Activated naive CD4-positive, alpha-beta T cell treated with anti-CD3 and anti-CD28 coated beads for 36 hours (primary cell): ENCODE measurements around the gene FAM222B. TPM values are rescaled to one million over a fixed set of nuclear protein-coding genes. Genes with fewer than 3 reads are reported as not detected.

Experiments
- CTCF ChIA-PET: fragments of 350-600 bp; sonication (Branson Sonifier 250); formaldehyde crosslinking; loops from one replicate; lab custom pipeline; 2021; ENCODE audit warnings: antibody characterized with exemption; lab: Charles Lee
- DNase-seq: peaks from one replicate; pipeline ENCODE4 v3.0.0-alpha.2; 2020
- H3K27ac Mint-ChIP-seq: one replicate; pipeline ENCODE4 v1.8.0; 2021; ENCODE audit warnings: mild to moderate bottlenecking, mixed read lengths
- H3K27me3 Mint-ChIP-seq: one replicate; pipeline ENCODE4 v1.8.0; 2021; ENCODE audit warnings: low read depth, mixed read lengths
- H3K36me3 Mint-ChIP-seq: one replicate; pipeline ENCODE4 v1.8.0; 2021; ENCODE audit warnings: low read depth, mixed read lengths
- H3K4me1 Mint-ChIP-seq: one replicate; pipeline ENCODE4 v1.8.0; 2021; ENCODE audit warnings: low read depth, mixed read lengths
- H3K4me3 Mint-ChIP-seq: one replicate; pipeline ENCODE4 v1.8.0; 2021; ENCODE audit warnings: mild to moderate bottlenecking, moderate library complexity, mixed read lengths
- H3K9me3 Mint-ChIP-seq: one replicate; pipeline ENCODE4 v1.8.0; 2021; ENCODE audit warnings: mixed read lengths
- intact Hi-C: fragments of 100-400 bp; cut with micrococcal nuclease; formaldehyde crosslinking; loops from one replicate; pipeline ENCODE4 v1.15.1; 2023
- total RNA-seq, 2 experiments: library from RNA; stranded (reverse); gene quantifications; one replicate each; pipeline ENCODE4 v1.2.3, GENCODE V29; 2021

FAM222B gene
- total RNA-seq, 2 experiments from 2014 or later = 11.2 TPM

GRCh38 chr17:28867276-28867675 lies 24.7 kb upstream of the FAM222B start:
- Mint-ChIP-seq H3K4me1 (peaks cover 13% of the 10 kb centered on the region), H3K27me3 (no peaks in the 10 kb centered on the region), H3K27ac (no peak overlapping the region), H3K36me3 (no peaks in the 10 kb centered on the region), H3K9me3 (no peaks in the 10 kb centered on the region), H3K4me3 (no peak overlapping the region)
- intact Hi-C loops = no loop called here
- CTCF ChIA-PET = interaction anchor here (0.6 to 0.7 kb wide), 3 partner anchors 58 to 177 kb away, joined by 4 to 5 read pairs (median 5); no protein-coding TSS in a partner anchor
- no peak for DNase-seq

GRCh38 chr17:28865946-28866752 lies 23.6 kb upstream of the FAM222B start:
- H3K27ac Mint-ChIP-seq = no peak overlapping the region
- CTCF ChIA-PET = interaction anchor here (0.5 to 1.9 kb wide), 4 partner anchors 18 to 37 kb away, joined by 3 to 6 read pairs (median 4); partner anchors contain the start of gene DHRS13

GRCh38 chr17:28864991-28865849 lies 22.6 kb upstream of the FAM222B start:
- intact Hi-C loops = no loop called here
- no peaks in the 10 kb centered on the region for H3K9me3 Mint-ChIP-seq
- no peak overlapping the region for H3K4me3 Mint-ChIP-seq
- CTCF ChIA-PET = interaction anchor here (0.5 to 1.9 kb wide), 5 partner anchors 17 to 32 kb away, joined by 3 to 6 read pairs (median 5); no protein-coding TSS in a partner anchor
- no peak overlapping the region for H3K27ac Mint-ChIP-seq
- no peaks in the 10 kb centered on the region for H3K27me3 Mint-ChIP-seq
- peaks cover 2% of the 10 kb centered on the region for H3K36me3 Mint-ChIP-seq
- no peak for DNase-seq
- H3K4me1 Mint-ChIP-seq = no peaks in the 10 kb centered on the region

More at GRCh38 chr17:28865946-28866752, 23.6 kb upstream of the FAM222B start:
- Mint-ChIP-seq H3K4me3 (no peak overlapping the region), H3K9me3 (no peaks in the 10 kb centered on the region), H3K27me3 (no peaks in the 10 kb centered on the region), H3K36me3 (peaks cover 2% of the 10 kb centered on the region), H3K4me1 (peaks cover 3% of the 10 kb centered on the region)
- DNase-seq = no peak
- intact Hi-C loops = no loop called here

- no peaks in the 10 kb centered on the region for H3K4me1 Mint-ChIP-seq
- H3K9me3 Mint-ChIP-seq = no peaks in the 10 kb centered on the region
- intact Hi-C loops = no loop called here
- H3K4me3 Mint-ChIP-seq = no peak overlapping the region
- DNase-seq = no peak
- peaks cover 5% of the 10 kb centered on the region for H3K36me3 Mint-ChIP-seq
- CTCF ChIA-PET = interaction anchor here (1.4 to 5.1 kb wide), 2 partner anchors 15 to 31 kb away, joined by 6 to 39 read pairs; no protein-coding TSS in a partner anchor
- H3K27me3 Mint-ChIP-seq = no peaks in the 10 kb centered on the region
- no peak overlapping the region for H3K27ac Mint-ChIP-seq
Measured at GRCh38 chr17:28863953-28864352, 21.4 kb upstream of the FAM222B start.

GRCh38 chr17:28862561-28862960 lies 20.0 kb upstream of the FAM222B start:
- no peak overlapping the region for H3K27ac Mint-ChIP-seq
- no peaks in the 10 kb centered on the region for H3K9me3 Mint-ChIP-seq
- CTCF ChIA-PET = interaction anchor here (0.9 to 5.1 kb wide), 3 partner anchors 13 to 98 kb away, joined by 3 to 39 read pairs (median 4); partner anchors contain the start of gene DHRS13
- no peak for DNase-seq
- intact Hi-C loops = no loop called here
- H3K27me3 Mint-ChIP-seq = no peaks in the 10 kb centered on the region
- no peak overlapping the region for H3K4me3 Mint-ChIP-seq
- peaks cover 10% of the 10 kb centered on the region for H3K4me1 Mint-ChIP-seq
- peaks cover 16% of the 10 kb centered on the region for H3K36me3 Mint-ChIP-seq

- CTCF ChIA-PET = interaction anchor here (0.6 to 5.1 kb wide), 5 partner anchors 12 to 101 kb away, joined by 3 to 39 read pairs (median 4); no protein-coding TSS in a partner anchor
- DNase-seq = no peak
- Mint-ChIP-seq H3K4me3 (no peak overlapping the region), H3K9me3 (no peaks in the 10 kb centered on the region), H3K36me3 (peaks cover 21% of the 10 kb centered on the region), H3K27ac (no peak overlapping the region), H3K4me1 (peaks cover 17% of the 10 kb centered on the region), H3K27me3 (no peaks in the 10 kb centered on the region)
- intact Hi-C loops = no loop called here
Measured at GRCh38 chr17:28861393-28862203, 19.0 kb upstream of the FAM222B start.

GRCh38 chr17:28860363-28860808 lies 17.8 kb upstream of the FAM222B start:
- Mint-ChIP-seq H3K27ac (peak overlapping the region; percentile 16), H3K9me3 (no peaks in the 10 kb centered on the region), H3K4me3 (no peak overlapping the region)

GRCh38 chr17:28858801-28859355 lies 16.3 kb upstream of the FAM222B start:
- H3K4me3 Mint-ChIP-seq = no peak overlapping the region
- H3K27me3 Mint-ChIP-seq = no peaks in the 10 kb centered on the region
- peaks cover 23% of the 10 kb centered on the region for H3K36me3 Mint-ChIP-seq
- peaks cover 25% of the 10 kb centered on the region for H3K4me1 Mint-ChIP-seq
- no peak for DNase-seq
- no peak overlapping the region for H3K27ac Mint-ChIP-seq
- CTCF ChIA-PET = interaction anchor here (0.6 to 2.3 kb wide), 4 partner anchors 10 to 139 kb away, joined by 3 to 11 read pairs (median 3); partner anchors contain the start of genes FAM222B and RPL23A
- H3K9me3 Mint-ChIP-seq = no peaks in the 10 kb centered on the region
- intact Hi-C loops = no loop called here

More at GRCh38 chr17:28860363-28860808, 17.8 kb upstream of the FAM222B start:
- no peak for DNase-seq
- CTCF ChIA-PET = interaction anchor here (0.9 to 5.1 kb wide), 4 partner anchors 11 to 97 kb away, joined by 3 to 39 read pairs (median 3); partner anchors contain the start of gene FAM222B
- Mint-ChIP-seq H3K36me3 (peaks cover 23% of the 10 kb centered on the region), H3K27me3 (no peaks in the 10 kb centered on the region), H3K4me1 (peaks cover 25% of the 10 kb centered on the region)
- intact Hi-C loops = no loop called here

GRCh38 chr17:28857905-28858800 lies 15.6 kb upstream of the FAM222B start:
- no peak for DNase-seq
- H3K9me3 Mint-ChIP-seq = no peaks in the 10 kb centered on the region
- intact Hi-C loops = no loop called here
- no peaks in the 10 kb centered on the region for H3K27me3 Mint-ChIP-seq
- peaks cover 23% of the 10 kb centered on the region for H3K36me3 Mint-ChIP-seq
- no peak overlapping the region for H3K4me3 Mint-ChIP-seq
- CTCF ChIA-PET = interaction anchor here (1.1 to 2.3 kb wide), 3 partner anchors 9 to 94 kb away, joined by 3 to 11 read pairs (median 5); no protein-coding TSS in a partner anchor
- H3K4me1 Mint-ChIP-seq = peaks cover 25% of the 10 kb centered on the region
- peak overlapping the region; percentile 57 for H3K27ac Mint-ChIP-seq

- CTCF ChIA-PET = interaction anchor here (0.6 to 1.9 kb wide), 7 partner anchors 9 to 129 kb away, joined by 3 to 8 read pairs (median 4); partner anchors contain the start of gene DHRS13
- Mint-ChIP-seq H3K36me3 (peaks cover 21% of the 10 kb centered on the region), H3K27ac (peak overlapping the region; percentile 56), H3K9me3 (no peaks in the 10 kb centered on the region), H3K4me1 (peaks cover 25% of the 10 kb centered on the region), H3K4me3 (peak overlapping the region; percentile 79), H3K27me3 (no peaks in the 10 kb centered on the region)
- DNase-seq = no peak
- intact Hi-C loops = no loop called here
Measured at GRCh38 chr17:28856028-28856574, 13.5 kb upstream of the FAM222B start.
